Natural killer cell treated with Interleukin-12 subunit alpha and Interleukin-12 subunit beta and Interleukin-15 and Interleukin-18, amount 100 ng/mL, for 72 hours (primary cell): Measurements from ENCODE around the gene FBXO10. TPM values are rescaled to one million over a fixed set of nuclear protein-coding genes. Genes with fewer than 3 reads are reported as not detected.

Experiments
- ATAC-seq, 2 donors: fragments of 150-1000 bp; cut with Tn5 transposase in 1 of 2; sonication (Bioruptor Pico), chemical (Tn5 transposase) in 1 of 2; 2 replicates each; pipeline ENCODE4 v1.10.0; 2021
- DNase-seq: peaks from one replicate; pipeline ENCODE4 v3.0.0; 2022; ENCODE audit warnings: low spot score
- H3K27ac Mint-ChIP-seq, 2 donors: 1 replicate in 1 of 2; 2 replicates in 1 of 2; pipeline ENCODE4 v1.8.0; 2022; ENCODE audit warnings: mixed read lengths in 2 of 2, mild to moderate bottlenecking in 1 of 2, moderate library complexity in 1 of 2
- H3K27me3 Mint-ChIP-seq, 2 donors: 1 replicate in 1 of 2; 2 replicates in 1 of 2; pipeline ENCODE4 v1.8.0; 2022; ENCODE audit warnings: mixed read lengths in 2 of 2
- H3K36me3 Mint-ChIP-seq: one replicate; pipeline ENCODE4 v1.8.0; 2022; ENCODE audit warnings: mixed read lengths
- H3K4me1 Mint-ChIP-seq, 2 donors: 1 replicate in 1 of 2; 2 replicates in 1 of 2; pipeline ENCODE4 v1.8.0; 2022; ENCODE audit warnings: low read depth in 2 of 2, mixed read lengths in 2 of 2, mild to moderate bottlenecking in 1 of 2
- H3K4me3 Mint-ChIP-seq: one replicate; pipeline ENCODE4 v1.8.0; 2022; ENCODE audit warnings: mixed read lengths
- H3K9me3 Mint-ChIP-seq: 2 replicates; pipeline ENCODE4 v1.8.0; 2022; ENCODE audit warnings: mixed read lengths
- total RNA-seq, 2 donors: library from RNA; stranded (reverse); gene quantifications; one replicate each; pipeline ENCODE4 v1.2.3, GENCODE V29; 2022

FBXO10 gene
- total RNA-seq, 2 donors from 2014 or later, result 4.3 to 8.7 TPM

- Mint-ChIP-seq H3K36me3 (no peaks in the 10 kb centered on the region), H3K9me3 (no peaks in the 10 kb centered on the region), H3K4me1 (no peaks in the 10 kb centered on the region), H3K27ac (no peak overlapping the region), H3K4me3 (no peak overlapping the region), H3K27me3 (no peaks in the 10 kb centered on the region)
- ATAC-seq (no peak), DNase-seq (no peak)
Measured at GRCh38 chr9:37554318-37554717, 21.9 kb downstream of the FBXO10 start.

- Mint-ChIP-seq H3K4me1 (no peaks in the 10 kb centered on the region), H3K27me3 (no peaks in the 10 kb centered on the region), H3K9me3 (no peaks in the 10 kb centered on the region), H3K4me3 (no peak overlapping the region), H3K36me3 (no peaks in the 10 kb centered on the region), H3K27ac (no peak overlapping the region)
- DNase-seq, result no peak
- ATAC-seq, result no peak
Measured at GRCh38 chr9:37551888-37552287, 24.3 kb downstream of the FBXO10 start.

GRCh38 chr9:37551468-37551867 lies 24.7 kb downstream of the FBXO10 start:
- H3K4me3 Mint-ChIP-seq, result no peak overlapping the region
- DNase-seq, result no peak
- H3K27me3 Mint-ChIP-seq, result no peaks in the 10 kb centered on the region
- H3K36me3 Mint-ChIP-seq, result no peaks in the 10 kb centered on the region
- no peaks in the 10 kb centered on the region for H3K9me3 Mint-ChIP-seq
- H3K27ac Mint-ChIP-seq, result no peak overlapping the region
- no peaks in the 10 kb centered on the region for H3K4me1 Mint-ChIP-seq
- ATAC-seq, result peak in 1 of 2 donors; percentile 43

GRCh38 chr9:37550781-37551180 lies 25.4 kb downstream of the FBXO10 start:
- H3K36me3 Mint-ChIP-seq, result no peaks in the 10 kb centered on the region
- H3K9me3 Mint-ChIP-seq, result no peaks in the 10 kb centered on the region
- DNase-seq (no peak), ATAC-seq (no peak)
- H3K27ac Mint-ChIP-seq, result no peak overlapping the region
- H3K4me1 Mint-ChIP-seq, result no peaks in the 10 kb centered on the region
- H3K27me3 Mint-ChIP-seq, result no peaks in the 10 kb centered on the region
- H3K4me3 Mint-ChIP-seq, result no peak overlapping the region

- H3K4me1 Mint-ChIP-seq, result no peaks in the 10 kb centered on the region
- no peak overlapping the region for H3K4me3 Mint-ChIP-seq
- H3K9me3 Mint-ChIP-seq, result no peaks in the 10 kb centered on the region
- peak overlapping the region in 1 of 2 donors; percentile 46 for H3K27ac Mint-ChIP-seq
- no peak for DNase-seq
- no peaks in the 10 kb centered on the region for H3K27me3 Mint-ChIP-seq
- ATAC-seq, result no peak
- H3K36me3 Mint-ChIP-seq, result no peaks in the 10 kb centered on the region
Measured at GRCh38 chr9:37549527-37549926, 26.7 kb downstream of the FBXO10 start.

- Mint-ChIP-seq H3K4me3 (no peak overlapping the region), H3K36me3 (no peaks in the 10 kb centered on the region), H3K9me3 (no peaks in the 10 kb centered on the region), H3K27me3 (no peaks in the 10 kb centered on the region), H3K4me1 (no peaks in the 10 kb centered on the region), H3K27ac (no peak overlapping the region)
- ATAC-seq, result no peak
- DNase-seq, result no peak
Measured at GRCh38 chr9:37547328-37547878, 28.8 kb downstream of the FBXO10 start.

GRCh38 chr9:37543468-37543867 lies 32.7 kb downstream of the FBXO10 start:
- H3K36me3 Mint-ChIP-seq, result no peaks in the 10 kb centered on the region
- H3K27me3 Mint-ChIP-seq, result no peaks in the 10 kb centered on the region
- ATAC-seq (no peak), DNase-seq (no peak)
- H3K4me1 Mint-ChIP-seq, result no peaks in the 10 kb centered on the region
- H3K27ac Mint-ChIP-seq, result no peak overlapping the region
- no peak overlapping the region for H3K4me3 Mint-ChIP-seq
- no peaks in the 10 kb centered on the region for H3K9me3 Mint-ChIP-seq

GRCh38 chr9:37542895-37543294 lies 33.3 kb downstream of the FBXO10 start:
- Mint-ChIP-seq H3K27me3 (no peaks in the 10 kb centered on the region), H3K36me3 (no peaks in the 10 kb centered on the region), H3K4me1 (no peaks in the 10 kb centered on the region), H3K27ac (no peak overlapping the region), H3K9me3 (no peaks in the 10 kb centered on the region), H3K4me3 (no peak overlapping the region)
- DNase-seq, result no peak
- no peak for ATAC-seq

GRCh38 chr9:37542488-37542887 lies 33.7 kb downstream of the FBXO10 start:
- Mint-ChIP-seq H3K4me1 (no peaks in the 10 kb centered on the region), H3K36me3 (no peaks in the 10 kb centered on the region), H3K27me3 (no peaks in the 10 kb centered on the region), H3K27ac (no peak overlapping the region), H3K4me3 (no peak overlapping the region), H3K9me3 (no peaks in the 10 kb centered on the region)
- DNase-seq (no peak), ATAC-seq (no peak)

GRCh38 chr9:37541465-37541864 lies 34.7 kb downstream of the FBXO10 start:
- ATAC-seq (no peak), DNase-seq (no peak)
- no peaks in the 10 kb centered on the region for H3K36me3 Mint-ChIP-seq
- no peaks in the 10 kb centered on the region for H3K9me3 Mint-ChIP-seq
- no peak overlapping the region for H3K4me3 Mint-ChIP-seq
- H3K27me3 Mint-ChIP-seq, result no peaks in the 10 kb centered on the region
- H3K27ac Mint-ChIP-seq, result no peak overlapping the region
- H3K4me1 Mint-ChIP-seq, result no peaks in the 10 kb centered on the region

- no peak overlapping the region for H3K4me3 Mint-ChIP-seq
- no peak overlapping the region for H3K27ac Mint-ChIP-seq
- ATAC-seq, result no peak
- no peak for DNase-seq
- no peaks in the 10 kb centered on the region for H3K36me3 Mint-ChIP-seq
- H3K9me3 Mint-ChIP-seq, result no peaks in the 10 kb centered on the region
- no peaks in the 10 kb centered on the region for H3K27me3 Mint-ChIP-seq
- H3K4me1 Mint-ChIP-seq, result no peaks in the 10 kb centered on the region
Measured at GRCh38 chr9:37540634-37541033, 35.5 kb downstream of the FBXO10 start.

- H3K9me3 Mint-ChIP-seq, result no peaks in the 10 kb centered on the region
- no peak overlapping the region for H3K27ac Mint-ChIP-seq
- no peaks in the 10 kb centered on the region for H3K4me1 Mint-ChIP-seq
- DNase-seq (no peak), ATAC-seq (no peak)
- H3K27me3 Mint-ChIP-seq, result no peaks in the 10 kb centered on the region
- H3K4me3 Mint-ChIP-seq, result no peak overlapping the region
- H3K36me3 Mint-ChIP-seq, result no peaks in the 10 kb centered on the region
Measured at GRCh38 chr9:37539634-37540033, 36.5 kb downstream of the FBXO10 start.

GRCh38 chr9:37538099-37538498 lies 38.1 kb downstream of the FBXO10 start:
- Mint-ChIP-seq H3K27ac (no peak overlapping the region), H3K27me3 (no peaks in the 10 kb centered on the region), H3K4me3 (no peak overlapping the region), H3K4me1 (no peaks in the 10 kb centered on the region), H3K9me3 (no peaks in the 10 kb centered on the region), H3K36me3 (no peaks in the 10 kb centered on the region)
- ATAC-seq, result no peak
- no peak for DNase-seq

- Mint-ChIP-seq H3K4me3 (no peak overlapping the region), H3K9me3 (no peaks in the 10 kb centered on the region), H3K27ac (no peak overlapping the region), H3K4me1 (peaks cover 0 to 4% of the 10 kb centered on the region in 2 donors), H3K27me3 (no peaks in the 10 kb centered on the region), H3K36me3 (no peaks in the 10 kb centered on the region)
- DNase-seq, result no peak
- ATAC-seq, result no peak
Measured at GRCh38 chr9:37534901-37535300, 41.3 kb downstream of the FBXO10 start.

- Mint-ChIP-seq H3K27ac (no peak overlapping the region), H3K27me3 (no peaks in the 10 kb centered on the region), H3K4me3 (no peak overlapping the region), H3K36me3 (no peaks in the 10 kb centered on the region), H3K9me3 (no peaks in the 10 kb centered on the region), H3K4me1 (peaks cover 0 to 4% of the 10 kb centered on the region in 2 donors)
- DNase-seq (no peak), ATAC-seq (peak in 1 of 2 donors; percentile 15)
Measured at GRCh38 chr9:37534412-37534811, 41.8 kb downstream of the FBXO10 start.
